Astrocyte of the cerebellum (primary cell): ENCODE measurements around the gene TMEM218.
A peak's percentile ranks its signal among the peaks of the same experiment; 100 is the strongest.

Experiments used
- DNase-seq: peaks from one replicate; pipeline ENCODE4 v3.0.0-alpha.2; 2011; ENCODE audit warnings: low read depth
- H3K4me3 ChIP-seq: 2 replicates; pipeline ENCODE4 v1.5.1; 2011; ENCODE audit warnings: mild to moderate bottlenecking, low read depth, low read length, moderate library complexity
- CTCF ChIP-seq: IDR thresholded peaks from 2 replicates; pipeline ENCODE4 v1.5.1; 2012; ENCODE audit warnings: low read length, low read depth, moderate library complexity, mild to moderate bottlenecking; ENCODE audit errors: missing control alignments
- in situ Hi-C: cut with HindIII; loops from 2 replicates; pipeline ENCODE4 v1.10.0; 2017; ENCODE audit warnings: low sequenced_read_pairs

TMEM218 gene

DNA sequence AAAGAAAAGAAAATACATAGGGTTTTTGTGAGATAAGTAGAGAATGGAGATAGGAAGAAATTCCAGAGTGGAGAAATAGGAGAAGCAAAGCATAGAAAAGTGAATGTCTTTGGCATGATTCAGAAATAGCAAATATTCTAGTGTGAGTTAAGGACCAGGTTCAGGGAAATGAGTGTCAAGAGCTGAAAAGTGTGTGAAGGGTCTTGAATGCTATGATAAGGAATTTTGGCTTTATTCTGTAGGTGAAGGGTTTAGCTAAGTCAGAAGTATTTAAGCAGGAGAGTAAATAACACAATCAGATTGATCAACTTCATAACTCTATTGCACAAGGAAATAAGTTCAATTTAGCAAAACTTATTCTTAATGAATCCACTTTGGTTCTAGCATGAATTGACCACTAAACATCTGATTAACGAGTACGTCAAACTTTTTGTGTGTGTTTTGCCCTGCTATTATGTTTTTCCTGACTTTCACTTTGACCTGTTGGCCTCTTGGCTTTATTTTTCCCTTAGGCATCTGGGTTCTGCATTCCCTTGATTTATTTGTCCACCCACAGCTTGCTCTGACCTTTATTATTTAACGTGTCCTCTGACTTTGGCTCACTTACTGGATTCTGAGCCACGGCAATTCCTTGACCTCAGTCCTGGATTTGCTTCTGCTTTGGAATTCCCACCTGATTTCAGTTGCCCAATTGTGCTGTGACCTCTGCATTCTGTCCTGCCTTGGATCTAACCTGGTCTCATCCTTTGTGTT lies 11.9 kb upstream of the TMEM218 start:
- H3K4me3 ChIP-seq: no peak overlapping the region
- in situ Hi-C loops: no loop called here
- no peak for TF ChIP-seq CTCF
- no peak for DNase-seq

GRCh38 chr11:125117429-125117828 lies 6.0 kb upstream of the TMEM218 start:
- TF ChIP-seq CTCF: no peak
- no peak overlapping the region for H3K4me3 ChIP-seq
- in situ Hi-C loops: no loop called here
- DNase-seq: no peak

DNA sequence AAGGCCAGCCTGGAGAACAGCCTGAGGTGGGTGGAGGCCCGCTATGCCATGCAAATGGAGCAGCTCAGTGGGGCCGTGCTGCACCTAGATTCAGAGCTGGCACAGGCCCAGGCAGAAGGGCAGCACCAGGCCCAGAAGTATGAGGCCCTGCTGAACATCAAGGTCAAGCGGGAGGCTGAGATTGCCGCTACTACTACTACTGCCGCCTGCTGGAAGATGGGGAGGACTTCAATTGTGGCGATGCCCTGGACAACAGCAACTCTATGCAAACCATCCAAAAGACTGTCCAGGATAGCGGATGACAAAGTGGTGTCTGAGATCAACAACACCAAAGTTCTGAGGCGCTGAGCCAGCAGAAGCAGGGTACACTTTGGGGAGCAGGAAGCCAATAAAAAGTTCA lies 3.1 kb upstream of the TMEM218 start:
- in situ Hi-C loops: no loop called here
- TF ChIP-seq CTCF: no peak
- H3K4me3 ChIP-seq: no peak overlapping the region
- DNase-seq: no peak

DNA sequence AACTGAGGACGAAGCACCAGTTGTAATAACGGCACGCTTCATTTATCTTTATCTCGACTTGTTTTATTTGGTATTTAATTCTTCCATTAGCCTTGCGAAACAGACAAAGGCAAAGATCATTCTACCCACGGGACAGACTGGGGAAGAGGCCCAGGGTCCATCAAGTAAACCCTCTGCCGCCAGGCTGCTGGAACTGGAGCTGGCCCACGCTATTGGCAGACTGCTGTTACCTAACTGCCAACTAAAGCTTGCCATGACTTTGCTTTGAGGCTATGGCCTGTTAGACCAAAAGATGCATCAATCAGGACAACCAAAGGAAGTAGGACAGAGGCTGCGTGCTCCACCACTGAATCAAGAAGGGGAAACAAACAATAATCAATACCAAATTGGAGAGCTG lies 780 bp upstream of the TMEM218 start:
- H3K4me3 ChIP-seq: peak overlapping the region; percentile 25
- no peak for TF ChIP-seq CTCF
- in situ Hi-C loops: no loop called here
- no peak for DNase-seq

DNA sequence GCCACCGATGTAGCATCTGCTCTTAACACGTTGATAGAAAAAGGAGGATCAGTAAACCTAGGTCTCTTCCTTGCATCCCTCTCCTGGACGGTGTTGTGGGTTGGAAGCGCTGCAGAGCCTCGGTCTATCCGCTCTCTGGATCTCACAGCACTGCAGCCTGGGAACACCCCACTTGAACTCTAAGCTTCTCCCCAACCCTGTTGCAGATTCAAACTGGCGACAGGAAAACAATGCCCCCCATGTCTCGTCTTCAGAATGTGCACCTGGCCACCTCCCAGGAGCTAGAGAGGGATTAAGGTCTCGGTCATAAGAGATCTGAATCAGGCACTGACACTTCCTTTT lies 454 bp downstream of the TMEM218 start:
- H3K4me3 ChIP-seq: peak overlapping the region; percentile 64
- DNase-seq: no peak
- TF ChIP-seq CTCF: no peak
- in situ Hi-C loops: no loop called here

DNA sequence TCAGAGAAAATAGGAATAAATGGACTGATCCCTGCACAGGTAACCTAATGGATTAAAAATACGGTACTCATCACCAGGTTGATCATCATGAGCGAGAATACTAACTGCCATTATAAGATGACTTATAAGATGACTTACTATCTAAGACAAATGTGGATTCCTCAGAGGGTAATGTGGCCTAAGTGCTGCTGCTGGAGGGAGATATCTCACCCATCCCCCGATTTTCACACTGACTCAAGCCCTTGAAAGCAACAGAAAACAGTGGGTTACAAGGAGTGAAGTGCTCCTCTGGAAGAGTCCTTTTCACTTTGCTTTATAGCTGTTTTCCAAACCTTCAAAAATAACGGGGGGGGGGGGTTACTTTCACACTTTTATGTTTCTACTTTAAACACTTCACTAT lies 920 bp downstream of the TMEM218 start:
- H3K4me3 ChIP-seq: peak overlapping the region; percentile 64
- TF ChIP-seq CTCF: no peak
- in situ Hi-C loops: no loop called here
- DNase-seq: no peak
